HepG2 (cell line): Measurements from ENCODE around the gene CNGA2. TPM values are rescaled to one million over a fixed set of nuclear protein-coding genes. Genes with fewer than 3 reads are reported as not detected.

Source experiments
- ATAC-seq: fragments of 200-7000 bp; cut with Tn5 transposase; 3 replicates; pipeline ENCODE4 v1.9.1; 2020; ENCODE audit warnings: mild to moderate bottlenecking, moderate library complexity
- BruUV-seq: library from RNA; stranded (reverse); fragments of 400-500 nt; replicated peaks from 2 replicates; lab custom pipeline; 2021; lab: Mats Ljungman, UMichigan
- CTCF ChIA-PET: fragments of 300-600 bp; formaldehyde crosslinking; extraction: SDS; loops from one replicate; lab custom pipeline; 2021; ENCODE audit warnings: low total read pairs, inconsistent platforms, low intra/inter-chr PET ratio; lab: Yijun Ruan, JAX
- POLR2A ChIA-PET: fragments of 350-600 bp; sonication (Branson Sonifier 250); formaldehyde crosslinking; loops from one replicate; lab custom pipeline; 2020; ENCODE audit warnings: antibody characterized with exemption, inconsistent platforms; lab: Yijun Ruan, JAX
- DNase-seq: peaks from one replicate; pipeline ENCODE4 v3.0.0-alpha.2; 2015; ENCODE audit warnings: low spot score
- FAIRE-seq: peaks from 3 replicates; lab custom pipeline; 2011; peaks lifted over from hg19 to GRCh38; lab: Jason Lieb, UNC
- H2AFZ ChIP-seq: one replicate; pipeline ENCODE4 v1.6.1; 2011; ENCODE audit warnings: low read length, inconsistent platforms
- H3K27ac ChIP-seq: fragments of 300-600 bp; 3 replicates; pipeline ENCODE4 v1.8.0; 2011; ENCODE audit warnings: mixed run types, mild to moderate bottlenecking, mixed read lengths, low read length, inconsistent platforms; ENCODE audit not compliant: insufficient read depth; ENCODE audit errors: extremely low read length
- H3K27me3 ChIP-seq, 2 experiments: fragments of 200-600 bp in 1 of 2; 2 replicates in 1 of 2; 3 replicates in 1 of 2; pipeline versions ENCODE4 v1.6.0 to v1.8.0; 2011; ENCODE audit warnings: low read length in 2 of 2, mild to moderate bottlenecking in 2 of 2, moderate library complexity in 2 of 2, inconsistent platforms in 1 of 2; ENCODE audit not compliant: insufficient read depth in 2 of 2, control insufficient read depth in 1 of 2
- H3K36me3 ChIP-seq, 2 experiments: fragments of 200-600 bp in 1 of 2; replicated peaks in 1 of 2; 2 replicates in 1 of 2; 3 replicates in 1 of 2; pipeline versions ENCODE4 v1.5.1 to v1.8.0; 2011; ENCODE audit warnings: low read length in 2 of 2, inconsistent platforms in 1 of 2; ENCODE audit not compliant: insufficient read depth in 2 of 2, control insufficient read depth in 1 of 2
- H3K4me1 ChIP-seq: 2 replicates; pipeline ENCODE4 v1.5.1; 2012; ENCODE audit warnings: low read length, inconsistent platforms; ENCODE audit not compliant: insufficient read depth
- H3K4me2 ChIP-seq: 2 replicates; pipeline ENCODE4 v1.6.0; 2011; ENCODE audit warnings: low read depth, low read length, inconsistent platforms
- H3K4me3 ChIP-seq, 3 experiments: fragments of 200-600 bp in 1 of 3; sonication (generic), shearing (Covaris generic) in 1 of 3; replicated peaks in 1 of 3; 2 replicates each; pipeline ENCODE4 v1.5.1; 2011 to 2016; ENCODE audit warnings: low read length in 3 of 3, inconsistent platforms in 2 of 3, low read depth in 2 of 3, mild to moderate bottlenecking in 2 of 3, control low read depth in 1 of 3, mixed read lengths in 1 of 3; ENCODE audit not compliant: insufficient read depth in 1 of 3
- H3K79me2 ChIP-seq: one replicate; pipeline ENCODE4 v1.6.1; 2011; ENCODE audit warnings: low read length, inconsistent platforms; ENCODE audit not compliant: insufficient read depth
- H3K9ac ChIP-seq: 2 replicates; pipeline ENCODE4 v1.6.0; 2011; ENCODE audit warnings: mild to moderate bottlenecking, low read depth, low read length, inconsistent platforms; ENCODE audit not compliant: insufficient read depth
- H3K9me3 ChIP-seq: 2 replicates; pipeline ENCODE4 v1.5.1; 2012; ENCODE audit warnings: mild to moderate bottlenecking, low read length
- H4K20me1 ChIP-seq: 2 replicates; pipeline ENCODE4 v1.6.0; 2011; ENCODE audit warnings: inconsistent platforms, mild to moderate bottlenecking, low read length, moderate library complexity; ENCODE audit not compliant: insufficient read depth
- BCL3 ChIP-seq: sonication (generic); formaldehyde crosslinking; IDR thresholded peaks from 2 replicates; pipeline ENCODE4 v1.5.1; 2020; ENCODE audit warnings: mild to moderate bottlenecking, missing genetic modification reagents, moderate library complexity
- BRD4 ChIP-seq: sonication (generic); formaldehyde crosslinking; IDR thresholded peaks from 2 replicates; pipeline ENCODE4 v1.4.0; 2020; ENCODE audit warnings: missing genetic modification reagents
- CHD4 ChIP-seq: fragments of 200-600 bp; sonication (generic); IDR thresholded peaks from 2 replicates; pipeline ENCODE4 v1.7.0; 2017; ENCODE audit warnings: mild to moderate bottlenecking, low read length, borderline replicate concordance
- CTCF ChIP-seq: sonication (generic); formaldehyde crosslinking; IDR thresholded peaks from 2 replicates; pipeline ENCODE4 v1.5.0; 2020; ENCODE audit warnings: mild to moderate bottlenecking, missing genetic modification reagents, moderate library complexity
- FOXO4 ChIP-seq: sonication (generic); formaldehyde crosslinking; conservative IDR thresholded peaks from 2 replicates; pipeline ENCODE4 v1.8.1; 2023; ENCODE audit warnings: missing genetic modification reagents
- GPN1 ChIP-seq: sonication (generic); formaldehyde crosslinking; IDR thresholded peaks from 2 replicates; pipeline ENCODE4 v1.5.1; 2020; ENCODE audit warnings: missing genetic modification reagents, borderline replicate concordance
- SOX5 ChIP-seq: IDR thresholded peaks from 2 replicates; pipeline ENCODE4 v1.6.1; 2016; ENCODE audit warnings: borderline replicate concordance
- SP1 ChIP-seq, 2 experiments: fragments of 450-650 bp in 1 of 2; sonication (generic) in 1 of 2; formaldehyde crosslinking in 1 of 2; IDR thresholded peaks; 2 replicates each; pipeline versions ENCODE4 v1.4.0 to v1.6.1; 2016 to 2020; ENCODE audit warnings: missing genetic modification reagents in 1 of 2
- SRSF9 ChIP-seq: fragments of 200-400 bp; formaldehyde crosslinking; IDR thresholded peaks from 2 replicates; pipeline ENCODE4 v1.6.1; 2018; ENCODE audit warnings: borderline replicate concordance, mild to moderate bottlenecking, low read depth, low read length; ENCODE audit not compliant: insufficient read depth, poor library complexity, severe bottlenecking
- ZNF180 ChIP-seq: sonication (generic); formaldehyde crosslinking; IDR thresholded peaks from 2 replicates; pipeline ENCODE4 v1.4.0; 2020; ENCODE audit warnings: low read depth, missing genetic modification reagents, borderline replicate concordance
- ZNF230 ChIP-seq: sonication (generic); formaldehyde crosslinking; IDR thresholded peaks from 2 replicates; pipeline ENCODE4 v1.4.0; 2020; ENCODE audit warnings: mild to moderate bottlenecking, missing genetic modification reagents
- ZNF512 ChIP-seq: sonication (generic); formaldehyde crosslinking; IDR thresholded peaks from 2 replicates; pipeline ENCODE4 v1.4.0; 2020; ENCODE audit warnings: mild to moderate bottlenecking, missing genetic modification reagents
- ZSCAN22 ChIP-seq: sonication (generic); formaldehyde crosslinking; IDR thresholded peaks from 2 replicates; pipeline ENCODE4 v1.4.0; 2020; ENCODE audit warnings: mild to moderate bottlenecking, missing genetic modification reagents
- ZUFSP ChIP-seq: sonication (generic); formaldehyde crosslinking; IDR thresholded peaks from 2 replicates; pipeline ENCODE4 v1.9.0; 2021; ENCODE audit warnings: missing genetic modification reagents, mild to moderate bottlenecking, borderline replicate concordance
- WGBS: methylation state at CpG from one replicate; pipeline ENCODE4 v1.1.6; 2017; ENCODE audit warnings: low lambda C conversion rate; 5-methylcytosine and 5-hydroxymethylcytosine counted together
- in situ Hi-C: cut with HindIII; loops from 2 replicates; pipeline ENCODE4 v1.10.0; 2017; ENCODE audit warnings: low pct_unique_long_range_greater_than_20kb; ENCODE audit not compliant: extremely low pct_ligation_motif_present
- intact Hi-C: fragments of 100-400 bp; cut with micrococcal nuclease; formaldehyde crosslinking; loops from one replicate; pipeline ENCODE4 v1.10.0; 2022; ENCODE audit not compliant: unreplicated experiment
- polyA plus RNA-seq, 8 experiments: library from polyadenylated mRNA; depleted of rRNA in 3 of 8; stranded (reverse) in 7 of 8; unstranded in 1 of 8; fragments of >200 nt; fragmentation: Illumina TruSeq in 4 of 8; extraction: Trizol in 4 of 8; gene quantifications; 2 replicates each; pipeline versions ENCODE4 v1.2.1 to v1.2.3, GENCODE V29; 2011 to 2016; ENCODE audit warnings: low read depth in 4 of 8, missing spikeins in 1 of 8, mixed read lengths in 1 of 8; ENCODE audit not compliant: insufficient read depth in 1 of 8
- total RNA-seq, 5 experiments: library from RNA; depleted of rRNA; stranded (reverse); fragments of >200 nt; fragmentation: Illumina TruSeq; extraction: Trizol; gene quantifications; 2 replicates each; pipeline ENCODE4 v1.2.3, GENCODE V29; 2016; ENCODE audit warnings: low read depth in 1 of 5

The CNGA2 gene
- total and polyA plus RNA-seq, 2 of the 13 experiments (the other 11 are each of a cell fraction or from before 2014, with no cell fraction given): not detected

GRCh38 chrX:151704041-151704663, 30.4 kb upstream of the CNGA2 start:
- Histone ChIP-seq H3K4me3 (no peak overlapping the region), H3K9ac (no peak overlapping the region), H3K9me3 (no peaks in the 10 kb centered on the region), H3K4me1 (no peaks in the 10 kb centered on the region), H3K27me3 (no peaks in the 10 kb centered on the region; a peak in 1 of 5 replicates), H3K79me2 (no peaks in the 10 kb centered on the region), H3K36me3 (no peaks in the 10 kb centered on the region), H4K20me1 (no peaks in the 10 kb centered on the region), H3K4me2 (no peak overlapping the region), H2AFZ (no peak overlapping the region), H3K27ac (no peak overlapping the region)
- no TSS peak for BruUV-seq
- WGBS: 40% methylated on average over 9 of the region's 13 CpGs
- DNase-seq (no peak), FAIRE-seq (no peak), ATAC-seq (no peak)
- CTCF ChIA-PET: no interaction called here
- in situ Hi-C loops (no loop called here), intact Hi-C loops (no loop called here)
- POLR2A ChIA-PET: no interaction called here
- TF ChIP-seq BRD4: no peak
- no peak for TF ChIP-seq GPN1
- no peak for TF ChIP-seq CTCF
- TF ChIP-seq ZUFSP (CRISPR knock-in tag): no peak
- TF ChIP-seq SRSF9: no peak
- no peak for TF ChIP-seq ZNF512 (CRISPR knock-in tag)
- TF ChIP-seq ZNF230 (CRISPR knock-in tag): no peak
- no peak for TF ChIP-seq SP1 (IDR thresholded peaks at IDR 0.05)
- no peak for TF ChIP-seq SP1 (CRISPR knock-in tag; IDR thresholded peaks at IDR 0.05)
- no peak for TF ChIP-seq SOX5 (CRISPR knock-in tag)
- no peak for TF ChIP-seq CHD4
- TF ChIP-seq BCL3 (CRISPR knock-in tag): no peak
- no peak for TF ChIP-seq ZSCAN22 (CRISPR knock-in tag)
- no peak for TF ChIP-seq ZNF180 (CRISPR knock-in tag)
- TF ChIP-seq FOXO4 (CRISPR knock-in tag): no peak
